Measurements from ENCODE around the gene SUCO. TPM values are rescaled to one million over a fixed set of nuclear protein-coding genes. Genes with fewer than 3 reads are reported as not detected.
A peak's percentile ranks its signal among the peaks of the same experiment; 100 is the strongest.

SUCO gene, protein sequence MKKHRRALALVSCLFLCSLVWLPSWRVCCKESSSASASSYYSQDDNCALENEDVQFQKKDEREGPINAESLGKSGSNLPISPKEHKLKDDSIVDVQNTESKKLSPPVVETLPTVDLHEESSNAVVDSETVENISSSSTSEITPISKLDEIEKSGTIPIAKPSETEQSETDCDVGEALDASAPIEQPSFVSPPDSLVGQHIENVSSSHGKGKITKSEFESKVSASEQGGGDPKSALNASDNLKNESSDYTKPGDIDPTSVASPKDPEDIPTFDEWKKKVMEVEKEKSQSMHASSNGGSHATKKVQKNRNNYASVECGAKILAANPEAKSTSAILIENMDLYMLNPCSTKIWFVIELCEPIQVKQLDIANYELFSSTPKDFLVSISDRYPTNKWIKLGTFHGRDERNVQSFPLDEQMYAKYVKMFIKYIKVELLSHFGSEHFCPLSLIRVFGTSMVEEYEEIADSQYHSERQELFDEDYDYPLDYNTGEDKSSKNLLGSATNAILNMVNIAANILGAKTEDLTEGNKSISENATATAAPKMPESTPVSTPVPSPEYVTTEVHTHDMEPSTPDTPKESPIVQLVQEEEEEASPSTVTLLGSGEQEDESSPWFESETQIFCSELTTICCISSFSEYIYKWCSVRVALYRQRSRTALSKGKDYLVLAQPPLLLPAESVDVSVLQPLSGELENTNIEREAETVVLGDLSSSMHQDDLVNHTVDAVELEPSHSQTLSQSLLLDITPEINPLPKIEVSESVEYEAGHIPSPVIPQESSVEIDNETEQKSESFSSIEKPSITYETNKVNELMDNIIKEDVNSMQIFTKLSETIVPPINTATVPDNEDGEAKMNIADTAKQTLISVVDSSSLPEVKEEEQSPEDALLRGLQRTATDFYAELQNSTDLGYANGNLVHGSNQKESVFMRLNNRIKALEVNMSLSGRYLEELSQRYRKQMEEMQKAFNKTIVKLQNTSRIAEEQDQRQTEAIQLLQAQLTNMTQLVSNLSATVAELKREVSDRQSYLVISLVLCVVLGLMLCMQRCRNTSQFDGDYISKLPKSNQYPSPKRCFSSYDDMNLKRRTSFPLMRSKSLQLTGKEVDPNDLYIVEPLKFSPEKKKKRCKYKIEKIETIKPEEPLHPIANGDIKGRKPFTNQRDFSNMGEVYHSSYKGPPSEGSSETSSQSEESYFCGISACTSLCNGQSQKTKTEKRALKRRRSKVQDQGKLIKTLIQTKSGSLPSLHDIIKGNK (N-terminal part only)
- 10 to 100 TPM; 22.1 to 23.8 TPM for total RNA-seq

DNA sequence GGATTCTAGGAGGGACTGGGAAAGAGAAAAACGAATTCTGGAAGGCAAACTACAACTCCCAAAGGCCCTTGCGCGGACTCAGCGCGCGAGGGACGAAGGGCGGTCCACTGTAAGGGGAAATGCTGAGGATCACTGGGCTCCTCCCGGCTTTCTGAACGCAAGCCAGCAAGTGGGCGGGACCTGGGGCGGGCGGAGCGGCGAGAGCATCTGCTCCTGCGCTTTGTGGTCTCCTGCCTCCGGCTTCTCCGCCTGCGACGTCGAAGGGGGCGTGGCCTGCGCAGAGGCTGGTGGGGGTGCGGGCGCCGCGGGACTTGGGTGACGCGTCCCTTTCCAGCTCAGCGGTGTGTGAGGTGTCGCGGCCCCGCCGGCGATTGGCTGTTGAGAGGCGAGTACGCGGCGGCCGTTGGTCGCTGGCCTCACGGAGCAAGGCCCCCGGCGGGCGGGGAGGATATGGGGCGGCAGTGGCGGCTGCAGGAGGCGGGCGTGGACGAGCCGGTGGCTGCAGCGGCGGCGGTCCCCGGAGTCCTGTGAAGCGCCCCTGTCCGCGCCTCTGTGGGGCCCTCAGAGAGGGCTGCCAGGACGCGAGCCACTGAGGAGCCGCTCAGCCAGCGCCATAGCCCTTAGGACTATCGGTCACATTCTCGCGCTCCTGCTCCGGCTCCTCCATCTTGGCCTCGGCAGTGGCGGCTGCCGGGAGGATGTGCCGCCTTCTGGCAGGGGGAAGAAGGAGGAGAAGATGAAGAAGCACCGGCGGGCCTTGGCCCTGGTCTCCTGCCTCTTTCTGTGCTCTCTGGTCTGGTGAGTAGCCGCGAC is at the start of gene SUCO:
Gene SUCO, plus strand, starts transcription at position 451 of the 813 bp plus-strand sequence. Its CDS starts 286 bp downstream, at position 737.
- peak; percentile 87 for ATAC-seq
- Mint-ChIP-seq H3K9me3 (ENCODE audit: low read depth) (no peaks in the 10 kb centered on the region), H3K27me3 (peaks cover 2% of the 10 kb centered on the region), H3K4me1 (peaks cover 42% of the 10 kb centered on the region), H3K27ac (peak within 1 kb of the TSS; percentile 100), H3K4me3 (peak within 1 kb of the TSS; percentile 87), H3K36me3 (ENCODE audit: low read depth) (no peaks in the 10 kb centered on the region)
- POLR2A ChIA-PET: interaction anchor here (0.6 to 1.5 kb wide), 6 partner anchors 10 to 944 kb away, joined by 3 to 5 read pairs (median 4); partner anchors contain the start of genes PRDX6 and VAMP4
- DNase-seq: peak; percentile 100
- intact Hi-C loops (cut with DNase I, micrococcal nuclease): loop anchor here (1.0 to 10.0 kb wide), 22 partner anchors 54 to 1626 kb away; partner anchors contain the start of genes METTL13 (in 2 of the 2), CENPL (in 1 of the 2), DARS2 (in 1 of the 2) and DNM3 (in 1 of the 2)
- CTCF ChIA-PET: interaction anchor here (0.7 to 1.2 kb wide), 8 partner anchors 10 to 1272 kb away, joined by 3 to 6 read pairs (median 4); partner anchors contain the start of gene PRRC2C

DNA sequence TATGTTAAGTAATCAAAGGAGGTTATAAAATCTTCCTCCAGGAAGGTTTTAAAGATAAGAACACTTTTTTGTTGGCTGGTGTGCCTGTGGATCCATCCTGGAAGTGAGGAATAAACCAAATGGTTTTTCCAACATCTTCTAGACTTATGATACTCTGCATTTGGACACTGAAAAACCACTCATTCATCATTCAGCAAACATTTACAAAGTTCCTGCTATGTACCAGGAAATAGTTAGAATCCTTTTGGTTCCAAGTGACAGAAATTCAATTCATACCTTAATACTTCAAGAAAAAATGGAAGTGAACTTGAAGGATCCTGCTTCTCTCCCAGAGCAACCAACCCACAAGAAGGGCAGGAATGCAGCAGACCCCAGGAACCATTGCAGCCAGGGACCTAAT is 49.5 kb upstream of the SUCO start:
- no peaks in the 10 kb centered on the region for H3K9me3 Mint-ChIP-seq (ENCODE audit: low read depth)
- intact Hi-C loops (cut with DNase I, micrococcal nuclease): no loop called here
- no peak for ATAC-seq
- CTCF ChIA-PET: no interaction called here
- H3K4me1 Mint-ChIP-seq: peaks cover 6% of the 10 kb centered on the region
- H3K4me3 Mint-ChIP-seq: no peak overlapping the region
- POLR2A ChIA-PET: no interaction called here
- peaks cover 3% of the 10 kb centered on the region for H3K27me3 Mint-ChIP-seq
- H3K36me3 Mint-ChIP-seq (ENCODE audit: low read depth): no peaks in the 10 kb centered on the region
- H3K27ac Mint-ChIP-seq: no peak overlapping the region
- no peak for DNase-seq

DNA sequence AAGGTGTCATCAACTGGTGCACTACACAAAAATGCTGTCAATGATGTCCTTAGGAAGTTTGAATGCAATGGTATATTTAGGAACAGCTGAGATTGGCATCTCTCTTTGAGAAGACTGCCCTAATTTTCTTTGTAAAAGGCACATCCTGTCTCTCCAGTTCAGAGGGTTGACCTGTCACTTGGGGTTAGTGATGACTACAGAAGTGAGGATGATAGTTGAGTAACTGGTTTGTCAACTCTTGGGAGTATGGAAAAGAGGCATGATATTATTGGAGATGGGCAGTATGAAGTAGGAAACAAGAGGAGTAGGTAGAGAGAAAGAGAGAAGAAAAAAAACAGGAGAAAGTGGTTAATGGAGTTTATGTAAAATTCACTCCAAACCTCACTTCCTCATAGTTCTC is 48.7 kb upstream of the SUCO start:
- no peak for DNase-seq
- H3K27me3 Mint-ChIP-seq: peaks cover 3% of the 10 kb centered on the region
- no peak overlapping the region for H3K4me3 Mint-ChIP-seq
- ChIA-PET CTCF (no interaction called here), POLR2A (interaction anchor here (0.5 kb wide), 1 partner anchor 1377 kb away, joined by 3 read pairs; no protein-coding TSS in a partner anchor)
- H3K36me3 Mint-ChIP-seq (ENCODE audit: low read depth): no peaks in the 10 kb centered on the region
- H3K9me3 Mint-ChIP-seq (ENCODE audit: low read depth): no peaks in the 10 kb centered on the region
- peaks cover 6% of the 10 kb centered on the region for H3K4me1 Mint-ChIP-seq
- H3K27ac Mint-ChIP-seq: no peak overlapping the region
- no peak for ATAC-seq
- intact Hi-C loops (cut with DNase I, micrococcal nuclease): no loop called here

DNA sequence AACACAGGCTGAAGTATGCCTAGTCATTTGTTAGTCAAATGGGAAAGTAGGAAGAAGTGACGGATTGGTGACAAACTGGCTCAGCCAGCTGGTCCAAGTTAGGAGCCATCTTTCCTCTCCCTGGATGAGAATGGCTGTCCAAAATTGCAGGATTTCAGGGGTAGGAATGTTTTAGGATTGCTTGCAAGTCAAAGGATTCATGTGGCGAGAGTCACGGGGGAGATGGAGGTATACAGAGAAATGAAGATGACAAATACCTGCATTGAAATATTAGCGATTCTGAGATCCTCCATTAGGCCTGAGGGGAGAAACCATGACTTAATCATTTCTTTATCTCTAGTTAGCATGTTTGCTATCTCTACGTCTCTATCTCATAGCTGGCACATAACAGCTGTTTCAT is 47.3 kb upstream of the SUCO start:
- CTCF ChIA-PET: interaction anchor here (1.0 to 1.6 kb wide), 2 partner anchors 22 to 35 kb away, joined by 3 to 4 read pairs; no protein-coding TSS in a partner anchor
- POLR2A ChIA-PET: no interaction called here
- no peak for ATAC-seq
- intact Hi-C loops (cut with DNase I, micrococcal nuclease): no loop called here
- H3K4me1 Mint-ChIP-seq: peaks cover 4% of the 10 kb centered on the region
- H3K27ac Mint-ChIP-seq: no peak overlapping the region
- no peaks in the 10 kb centered on the region for H3K36me3 Mint-ChIP-seq (ENCODE audit: low read depth)
- H3K9me3 Mint-ChIP-seq (ENCODE audit: low read depth): no peaks in the 10 kb centered on the region
- no peaks in the 10 kb centered on the region for H3K27me3 Mint-ChIP-seq
- no peak overlapping the region for H3K4me3 Mint-ChIP-seq
- DNase-seq: no peak

DNA sequence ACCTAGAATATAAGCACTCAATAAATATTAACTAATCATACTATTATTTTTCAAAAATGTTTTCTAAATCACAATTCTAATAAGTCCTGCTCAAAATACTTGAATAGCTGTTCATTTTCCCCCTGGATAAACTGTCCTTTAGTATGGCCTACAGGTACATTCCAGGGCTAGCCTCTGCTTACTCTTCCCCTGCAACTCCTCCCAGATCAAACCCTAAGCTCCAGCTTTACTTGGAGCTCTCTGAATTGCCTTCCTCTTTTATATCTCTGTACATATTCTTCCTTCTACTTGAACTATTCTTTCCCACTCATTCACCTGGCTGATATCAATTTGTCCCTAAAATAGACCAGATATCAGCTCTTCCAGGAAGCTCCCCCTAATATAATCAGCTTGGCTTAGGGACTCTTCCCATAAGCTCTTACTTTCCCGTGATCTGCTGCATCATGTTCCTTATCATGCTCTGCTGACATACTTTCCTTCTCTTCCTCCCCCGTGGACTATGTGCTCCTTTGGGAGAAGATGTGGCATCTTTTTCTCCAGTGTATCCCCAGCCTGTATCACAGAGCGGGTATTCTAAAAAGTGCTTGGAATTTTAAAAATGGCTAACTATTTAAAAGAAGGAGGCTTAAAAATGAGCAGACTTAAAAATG is 46.0 kb upstream of the SUCO start:
- POLR2A ChIA-PET: interaction anchor here (0.7 kb wide), 1 partner anchor 247 kb away, joined by 4 read pairs; no protein-coding TSS in a partner anchor
- intact Hi-C loops (cut with DNase I, micrococcal nuclease): no loop called here
- Mint-ChIP-seq H3K36me3 (ENCODE audit: low read depth) (no peaks in the 10 kb centered on the region), H3K9me3 (ENCODE audit: low read depth) (no peaks in the 10 kb centered on the region), H3K4me3 (no peak overlapping the region), H3K27me3 (peaks cover 2% of the 10 kb centered on the region), H3K27ac (no peak overlapping the region), H3K4me1 (peaks cover 4% of the 10 kb centered on the region)
- CTCF ChIA-PET: interaction anchor here (0.9 to 2.2 kb wide), 3 partner anchors 14 to 256 kb away, joined by 3 to 7 read pairs (median 4); no protein-coding TSS in a partner anchor
- DNase-seq (no peak), ATAC-seq (no peak)

DNA sequence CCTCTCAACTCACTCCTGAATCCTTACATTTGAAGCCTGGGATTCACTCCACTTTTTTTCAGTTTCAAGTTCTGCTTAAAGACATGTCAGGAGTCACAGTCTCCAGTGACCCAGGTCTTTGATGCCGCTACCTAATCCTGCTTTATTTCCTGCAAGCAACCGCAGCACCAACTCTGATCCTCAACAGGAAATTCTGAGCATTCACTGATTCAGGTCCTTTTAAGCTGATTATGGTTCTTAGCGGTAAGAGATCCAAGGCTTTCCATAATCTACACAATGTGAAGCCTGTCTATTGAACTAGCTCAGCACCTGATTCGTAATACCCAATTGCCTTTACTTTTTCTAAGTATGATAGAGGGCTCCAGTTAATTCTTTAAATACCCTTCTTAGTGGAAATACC is 45.4 kb upstream of the SUCO start:
- H3K27me3 Mint-ChIP-seq: peaks cover 2% of the 10 kb centered on the region
- CTCF ChIA-PET: interaction anchor here (1.1 to 2.2 kb wide), 2 partner anchors 31 to 255 kb away, joined by 3 to 7 read pairs; no protein-coding TSS in a partner anchor
- ATAC-seq: no peak

DNA sequence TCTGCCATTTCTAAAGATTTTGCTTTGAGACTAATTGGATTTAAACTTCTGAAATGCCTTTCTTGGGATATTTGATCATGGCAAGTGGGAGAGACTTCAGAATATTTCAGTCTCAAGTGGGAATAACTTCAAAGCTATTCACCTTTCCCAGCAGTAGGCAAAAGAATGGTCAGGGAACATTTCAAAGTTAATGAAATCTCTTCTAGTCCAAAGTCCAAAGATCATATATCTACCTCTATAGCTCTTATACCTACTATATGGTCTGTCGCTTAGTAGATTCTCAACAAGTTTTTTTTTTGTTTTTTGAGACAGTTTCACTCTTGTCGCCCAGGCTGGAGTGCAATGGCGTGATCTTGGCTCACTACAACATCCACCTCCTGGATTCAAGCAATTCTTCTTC is 44.6 kb upstream of the SUCO start:
- POLR2A ChIA-PET: no interaction called here
- CTCF ChIA-PET: interaction anchor here (0.7 to 2.2 kb wide), 4 partner anchors 9 to 254 kb away, joined by 3 to 7 read pairs (median 4); no protein-coding TSS in a partner anchor
- Mint-ChIP-seq H3K36me3 (ENCODE audit: low read depth) (no peaks in the 10 kb centered on the region), H3K4me3 (no peak overlapping the region), H3K27ac (no peak overlapping the region), H3K9me3 (ENCODE audit: low read depth) (no peaks in the 10 kb centered on the region), H3K27me3 (peaks cover 2% of the 10 kb centered on the region), H3K4me1 (peaks cover 4% of the 10 kb centered on the region)
- intact Hi-C loops (cut with DNase I, micrococcal nuclease): no loop called here
- DNase-seq: no peak
- no peak for ATAC-seq

More for the DNA sequence above, 45.4 kb upstream of the SUCO start:
- DNase-seq: no peak
- no peaks in the 10 kb centered on the region for H3K36me3 Mint-ChIP-seq (ENCODE audit: low read depth)
- POLR2A ChIA-PET: no interaction called here
- H3K4me1 Mint-ChIP-seq: peaks cover 4% of the 10 kb centered on the region
- intact Hi-C loops (cut with DNase I, micrococcal nuclease): no loop called here
- H3K4me3 Mint-ChIP-seq: no peak overlapping the region
- H3K9me3 Mint-ChIP-seq (ENCODE audit: low read depth): no peaks in the 10 kb centered on the region
- H3K27ac Mint-ChIP-seq: no peak overlapping the region

DNA sequence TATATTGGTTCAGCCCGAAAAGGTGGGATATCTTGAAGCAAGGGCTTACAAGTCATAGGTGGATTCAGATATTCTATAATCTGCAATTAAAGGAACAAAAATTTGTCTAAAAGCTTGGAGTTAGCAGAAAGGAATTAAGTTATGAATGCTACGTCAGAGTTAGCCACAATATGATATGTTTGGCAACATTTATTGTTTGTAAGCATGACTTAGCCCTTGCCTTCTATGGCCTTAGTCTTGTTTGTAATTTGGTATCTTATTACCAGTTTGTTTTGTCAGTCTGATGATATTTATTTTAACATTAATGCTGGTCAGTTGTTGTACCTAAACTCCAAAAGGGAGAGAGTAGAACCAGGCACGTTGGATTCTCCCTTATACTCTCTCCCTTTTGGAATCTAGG is 43.1 kb upstream of the SUCO start:
- no peak for ATAC-seq
- Mint-ChIP-seq H3K9me3 (ENCODE audit: low read depth) (no peaks in the 10 kb centered on the region), H3K4me3 (no peak overlapping the region), H3K4me1 (peaks cover 4% of the 10 kb centered on the region), H3K27me3 (peaks cover 2% of the 10 kb centered on the region), H3K36me3 (ENCODE audit: low read depth) (no peaks in the 10 kb centered on the region), H3K27ac (no peak overlapping the region)
- intact Hi-C loops (cut with DNase I, micrococcal nuclease): no loop called here
- ChIA-PET POLR2A (no interaction called here), CTCF (interaction anchor here (0.6 kb wide), 1 partner anchor 356 kb away, joined by 3 read pairs; no protein-coding TSS in a partner anchor)
- DNase-seq: no peak

DNA sequence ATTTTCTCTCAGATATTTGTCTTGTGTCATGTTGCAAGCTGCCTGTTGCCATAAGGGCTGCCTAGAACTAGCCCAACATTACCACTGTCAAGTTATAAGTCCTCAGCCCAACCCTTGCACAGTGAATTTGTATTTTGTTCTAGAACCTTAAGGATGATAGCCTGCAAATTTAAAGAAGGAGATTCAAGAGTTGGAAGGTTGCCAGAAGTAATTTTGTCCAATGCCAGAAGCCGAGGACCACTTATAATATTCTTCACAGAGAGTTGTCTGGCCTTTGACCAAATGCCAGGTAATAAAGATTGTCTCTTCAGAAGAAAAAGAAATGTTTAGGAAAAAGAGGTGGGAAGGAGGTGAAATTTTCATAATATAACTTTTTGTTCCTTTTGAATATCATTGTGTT is 40.5 kb upstream of the SUCO start:
- no peak for ATAC-seq
- H3K4me1 Mint-ChIP-seq: peaks cover 3% of the 10 kb centered on the region
- ChIA-PET POLR2A (no interaction called here), CTCF (no interaction called here)
- H3K4me3 Mint-ChIP-seq: no peak overlapping the region
- peaks cover 2% of the 10 kb centered on the region for H3K27me3 Mint-ChIP-seq
- no peak for DNase-seq
- intact Hi-C loops (cut with DNase I, micrococcal nuclease): no loop called here
- no peaks in the 10 kb centered on the region for H3K9me3 Mint-ChIP-seq (ENCODE audit: low read depth)
- no peak overlapping the region for H3K27ac Mint-ChIP-seq
- no peaks in the 10 kb centered on the region for H3K36me3 Mint-ChIP-seq (ENCODE audit: low read depth)

DNA sequence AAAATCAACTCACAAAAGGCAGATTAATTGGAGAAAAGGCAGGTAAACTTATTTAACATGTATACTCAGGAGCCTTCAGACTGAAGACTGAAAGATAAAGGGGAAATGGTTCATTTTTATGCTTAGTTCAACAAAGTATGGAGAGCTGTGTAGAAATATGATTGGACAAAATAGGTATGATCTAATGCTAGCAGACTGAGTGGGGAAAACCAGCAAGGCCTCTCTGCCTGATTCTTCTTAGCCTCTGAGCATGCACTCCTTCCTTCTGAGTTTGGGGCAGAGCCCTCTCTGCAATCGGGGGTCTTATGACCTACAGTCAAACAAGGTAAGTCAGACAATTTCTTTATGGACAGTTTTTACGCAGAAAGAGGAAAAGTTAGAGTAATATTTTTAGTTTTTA is 38.8 kb upstream of the SUCO start:
- H3K27me3 Mint-ChIP-seq: peaks cover 2% of the 10 kb centered on the region
- H3K27ac Mint-ChIP-seq: no peak overlapping the region
- ChIA-PET POLR2A (no interaction called here), CTCF (interaction anchor here (1.1 kb wide), 1 partner anchor 10 kb away, joined by 3 read pairs; no protein-coding TSS in a partner anchor)
- H3K4me1 Mint-ChIP-seq: no peaks in the 10 kb centered on the region
- DNase-seq: no peak
- H3K9me3 Mint-ChIP-seq (ENCODE audit: low read depth): no peaks in the 10 kb centered on the region
- no peak for ATAC-seq
- intact Hi-C loops (cut with DNase I, micrococcal nuclease): no loop called here
- no peak overlapping the region for H3K4me3 Mint-ChIP-seq
- H3K36me3 Mint-ChIP-seq (ENCODE audit: low read depth): no peaks in the 10 kb centered on the region
